SKM-1 (cell line): ENCODE data around the gene SRPK3.
A peak's percentile ranks its signal among the peaks of the same experiment; 100 is the strongest.

Source experiments
- DNase-seq: peaks from one replicate; lab custom pipeline; 2025; ENCODE audit not compliant: unreplicated experiment; lab: John Stamatoyannopoulos, UW

SRPK3 gene

GRCh38 chrX:153783378-153784013 is 2.7 kb downstream of the SRPK3 start:
- no peak for DNase-seq

- DNase-seq: no peak
These were observed 3.6 kb downstream of the SRPK3 start for GRCh38 chrX:153784325-153784967.

GRCh38 chrX:153786669-153787068 is 5.8 kb downstream of the SRPK3 start:
- no peak for DNase-seq

GRCh38 chrX:153789654-153790053 is 8.8 kb downstream of the SRPK3 start:
- no peak for DNase-seq

GRCh38 chrX:153791104-153791852 is 10.4 kb downstream of the SRPK3 start:
- DNase-seq: no peak

GRCh38 chrX:153792368-153792767 is 11.5 kb downstream of the SRPK3 start:
- no peak for DNase-seq

GRCh38 chrX:153793291-153793690 is 12.4 kb downstream of the SRPK3 start:
- DNase-seq: no peak

- DNase-seq: peak; percentile 76
These were observed 13.4 kb downstream of the SRPK3 start, which contains the start of the genes IDH3G and SSR4 for GRCh38 chrX:153794018-153794896. Gene IDH3G (minus strand): TSS chrX:153794375. CDS start chrX:153794326, 49 bp downstream. Gene SSR4 (plus strand): TSS chrX:153794668. CDS start chrX:153794688, 20 bp downstream.

GRCh38 chrX:153794897-153795816 is 14.3 kb downstream of the SRPK3 start:
- no peak for DNase-seq

- DNase-seq: no peak
These were observed 16.7 kb downstream of the SRPK3 start for GRCh38 chrX:153797415-153798015.

GRCh38 chrX:153799326-153799725 is 18.5 kb downstream of the SRPK3 start:
- no peak for DNase-seq

GRCh38 chrX:153800177-153800722 is 19.4 kb downstream of the SRPK3 start:
- no peak for DNase-seq

- no peak for DNase-seq
These were observed 19.9 kb downstream of the SRPK3 start for GRCh38 chrX:153800746-153801145.

- DNase-seq: no peak
These were observed 20.8 kb downstream of the SRPK3 start for GRCh38 chrX:153801669-153802068.

- DNase-seq: no peak
These were observed 21.7 kb downstream of the SRPK3 start for GRCh38 chrX:153802513-153803045.

- no peak for DNase-seq
These were observed 22.6 kb downstream of the SRPK3 start for GRCh38 chrX:153803211-153804099.

- no peak for DNase-seq
These were observed 23.3 kb downstream of the SRPK3 start for GRCh38 chrX:153804100-153804595.

GRCh38 chrX:153804621-153805020 is 23.8 kb downstream of the SRPK3 start:
- no peak for DNase-seq
